Neutrophil (primary cell): ENCODE data around the gene PLSCR4.

Source experiments
- H3K27ac ChIP-seq: fragments of 200-600 bp; sonication (generic); 2 replicates; pipeline ENCODE4 v1.5.1; 2016; ENCODE audit warnings: mild to moderate bottlenecking, moderate library complexity
- H3K27me3 ChIP-seq: fragments of 200-600 bp; sonication (generic); 2 replicates; pipeline ENCODE4 v1.6.0; 2016; ENCODE audit warnings: mild to moderate bottlenecking
- H3K36me3 ChIP-seq: fragments of 200-600 bp; sonication (generic); 2 replicates; pipeline ENCODE4 v1.5.1; 2017
- H3K4me1 ChIP-seq, 2 experiments: fragments of 200-600 bp in 1 of 2; sonication (generic) in 1 of 2; 1 replicate in 1 of 2; 2 replicates in 1 of 2; pipeline versions ENCODE4 v1.5.1 to v1.6.1; 2013 to 2016; ENCODE audit warnings: low read depth in 1 of 2, low read length in 1 of 2, mild to moderate bottlenecking in 1 of 2, moderate library complexity in 1 of 2; ENCODE audit not compliant: control insufficient read depth in 1 of 2, insufficient read depth in 1 of 2
- H3K4me3 ChIP-seq, 2 experiments: fragments of 200-600 bp in 1 of 2; sonication (generic) in 1 of 2; 1 replicate in 1 of 2; 2 replicates in 1 of 2; pipeline ENCODE4 v1.5.1; 2013 to 2016; ENCODE audit warnings: low read depth in 1 of 2, low read length in 1 of 2, mild to moderate bottlenecking in 1 of 2, moderate library complexity in 1 of 2
- H3K9me3 ChIP-seq: fragments of 200-600 bp; sonication (generic); 2 replicates; pipeline ENCODE4 v1.5.1; 2016
- TF ChIP-seq, protein P1 (sequence below): fragments of 200-600 bp; sonication (generic); IDR thresholded peaks from 2 replicates; pipeline ENCODE4 v1.5.1; 2016; ENCODE audit warnings: antibody characterized with exemption

PLSCR4 gene

DNA sequence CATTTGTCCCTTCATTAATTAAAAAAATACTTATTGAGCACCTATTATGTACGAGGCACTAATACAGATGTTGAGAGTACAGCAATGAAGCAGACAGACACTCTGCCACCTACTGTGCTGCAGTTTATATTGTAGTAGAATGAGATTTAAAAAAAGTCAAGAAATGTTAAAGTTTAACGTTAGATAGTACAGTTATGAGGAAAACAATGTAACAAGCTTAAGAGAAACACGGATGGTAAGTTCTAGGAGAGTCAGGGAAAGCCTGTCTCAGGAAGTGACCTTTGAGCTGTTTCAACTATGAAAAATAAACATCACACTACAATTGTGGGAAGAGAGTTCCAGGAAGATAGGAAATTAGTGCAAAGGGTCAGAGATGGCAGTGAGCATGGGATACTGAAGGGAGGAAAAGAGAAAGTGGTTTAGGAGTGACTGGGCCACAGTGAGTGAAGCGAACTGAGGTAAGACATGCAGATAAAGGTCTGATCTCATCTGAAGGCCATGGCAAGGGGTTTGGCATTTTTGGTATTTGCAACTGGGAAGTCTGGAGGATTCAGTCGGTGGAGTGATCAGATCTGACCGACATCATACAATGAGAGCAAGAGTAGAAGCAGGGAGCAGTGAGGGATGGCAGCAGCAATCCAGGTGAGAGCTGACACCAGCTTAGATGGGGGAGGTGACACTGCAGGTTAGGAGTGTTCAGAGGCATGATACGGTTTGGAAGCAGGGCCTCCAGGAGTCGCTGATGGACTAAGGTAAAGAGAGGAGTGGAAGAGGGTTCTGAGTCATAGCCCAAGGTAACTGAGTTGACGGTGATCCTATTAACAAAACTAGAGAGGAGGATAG, 28.5 kb downstream of the PLSCR4 start:
- TF ChIP-seq, protein P1, sequence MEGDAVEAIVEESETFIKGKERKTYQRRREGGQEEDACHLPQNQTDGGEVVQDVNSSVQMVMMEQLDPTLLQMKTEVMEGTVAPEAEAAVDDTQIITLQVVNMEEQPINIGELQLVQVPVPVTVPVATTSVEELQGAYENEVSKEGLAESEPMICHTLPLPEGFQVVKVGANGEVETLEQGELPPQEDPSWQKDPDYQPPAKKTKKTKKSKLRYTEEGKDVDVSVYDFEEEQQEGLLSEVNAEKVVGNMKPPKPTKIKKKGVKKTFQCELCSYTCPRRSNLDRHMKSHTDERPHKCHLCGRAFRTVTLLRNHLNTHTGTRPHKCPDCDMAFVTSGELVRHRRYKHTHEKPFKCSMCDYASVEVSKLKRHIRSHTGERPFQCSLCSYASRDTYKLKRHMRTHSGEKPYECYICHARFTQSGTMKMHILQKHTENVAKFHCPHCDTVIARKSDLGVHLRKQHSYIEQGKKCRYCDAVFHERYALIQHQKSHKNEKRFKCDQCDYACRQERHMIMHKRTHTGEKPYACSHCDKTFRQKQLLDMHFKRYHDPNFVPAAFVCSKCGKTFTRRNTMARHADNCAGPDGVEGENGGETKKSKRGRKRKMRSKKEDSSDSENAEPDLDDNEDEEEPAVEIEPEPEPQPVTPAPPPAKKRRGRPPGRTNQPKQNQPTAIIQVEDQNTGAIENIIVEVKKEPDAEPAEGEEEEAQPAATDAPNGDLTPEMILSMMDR = no peak
- no peaks in the 10 kb centered on the region for H3K9me3 ChIP-seq
- H3K27me3 ChIP-seq = no peaks in the 10 kb centered on the region
- H3K27ac ChIP-seq = no peak overlapping the region
- no peaks in the 10 kb centered on the region for H3K36me3 ChIP-seq
- H3K4me3 ChIP-seq = no peak overlapping the region
- H3K4me1 ChIP-seq = no peaks in the 10 kb centered on the region

DNA sequence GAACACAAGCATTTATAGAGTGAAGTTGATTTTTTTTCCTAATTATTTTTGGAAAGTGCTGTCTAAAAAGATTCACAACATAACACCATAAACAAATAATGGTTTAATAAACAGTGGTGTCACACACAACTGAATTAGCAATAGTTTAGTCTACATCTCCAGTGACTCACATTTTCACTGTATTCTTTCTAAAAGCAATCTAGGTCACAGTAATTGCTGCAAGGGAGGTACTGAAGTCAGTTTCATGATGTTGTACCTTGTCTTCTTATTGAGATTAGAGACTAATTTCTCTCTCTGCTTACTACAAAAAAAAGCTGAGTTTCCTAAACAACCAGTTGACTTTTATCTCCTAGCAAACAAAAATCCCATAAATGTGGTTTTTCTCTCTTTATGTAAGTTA, 29.6 kb downstream of the PLSCR4 start:
- H3K4me1 ChIP-seq = no peaks in the 10 kb centered on the region
- H3K27ac ChIP-seq = no peak overlapping the region
- no peaks in the 10 kb centered on the region for H3K36me3 ChIP-seq
- TF ChIP-seq, protein P1 = no peak
- H3K4me3 ChIP-seq = no peak overlapping the region
- H3K9me3 ChIP-seq = no peaks in the 10 kb centered on the region
- H3K27me3 ChIP-seq = no peaks in the 10 kb centered on the region

DNA sequence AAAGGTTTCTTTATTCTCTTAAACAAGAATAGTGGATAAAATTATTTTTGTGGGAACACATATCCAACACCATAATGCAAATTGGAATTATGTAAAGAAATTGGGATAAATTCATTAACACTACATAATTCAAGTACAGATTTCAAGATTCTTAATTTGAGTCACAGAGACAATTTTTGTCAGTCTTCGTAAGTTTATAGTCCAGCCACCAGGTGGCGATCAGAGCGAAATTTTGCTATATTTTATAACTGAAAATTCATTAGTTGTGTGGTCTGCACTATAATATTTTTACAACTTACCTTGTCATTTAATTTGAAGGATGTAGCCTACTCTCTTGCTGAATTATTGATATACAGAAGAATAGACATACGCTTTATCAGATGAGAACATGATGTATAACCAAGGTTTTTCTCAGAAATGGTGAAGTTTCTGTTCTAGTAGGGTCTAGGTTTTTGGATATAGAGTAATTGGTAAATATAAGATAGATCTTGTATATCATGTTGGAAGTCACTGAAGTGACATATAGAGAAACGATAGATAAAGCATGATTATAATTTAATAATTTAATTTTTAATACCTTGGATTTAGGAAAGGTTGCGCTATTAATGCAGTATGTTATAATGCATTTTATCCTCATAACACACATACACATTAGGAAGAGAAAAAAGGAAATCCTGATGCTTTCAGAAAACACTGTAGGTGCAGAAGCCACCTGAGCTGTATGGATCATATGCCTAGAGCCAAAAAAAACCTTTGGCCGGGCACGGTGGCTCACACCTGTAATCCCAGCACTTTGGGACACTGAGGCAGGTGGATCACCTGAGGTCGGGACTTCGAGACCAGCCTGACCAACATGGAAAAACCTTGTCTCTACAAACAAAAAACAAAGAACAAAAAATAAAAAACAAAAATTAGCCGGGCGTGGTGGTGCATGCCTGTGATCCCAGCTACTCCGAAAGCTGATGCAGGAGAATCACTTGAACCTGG, 31.7 kb downstream of the PLSCR4 start:
- Histone ChIP-seq H3K27me3 (no peaks in the 10 kb centered on the region), H3K36me3 (no peaks in the 10 kb centered on the region), H3K9me3 (no peaks in the 10 kb centered on the region), H3K27ac (no peak overlapping the region), H3K4me3 (no peak overlapping the region), H3K4me1 (no peaks in the 10 kb centered on the region)
- TF ChIP-seq, protein P1 = no peak

DNA sequence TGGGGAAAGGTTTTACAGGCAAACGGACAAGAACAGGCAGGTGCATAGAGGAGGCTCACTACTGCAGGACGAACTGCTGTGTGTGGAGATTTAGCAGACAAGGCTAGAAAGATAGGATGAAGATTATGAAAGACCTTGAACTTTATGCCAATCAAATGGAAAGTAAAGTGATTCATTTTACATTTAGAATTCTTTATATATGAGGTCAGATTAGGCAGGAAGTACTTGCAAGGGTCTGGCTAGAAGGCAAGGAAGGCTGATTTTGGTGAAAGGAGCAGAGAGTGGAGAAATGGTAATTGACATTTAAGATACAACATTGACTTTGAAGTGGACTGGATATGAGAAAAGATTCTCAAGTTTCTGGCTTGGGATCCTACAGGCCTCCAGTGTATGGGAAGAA, 33.6 kb downstream of the PLSCR4 start:
- no peaks in the 10 kb centered on the region for H3K9me3 ChIP-seq
- H3K4me3 ChIP-seq = no peak overlapping the region
- H3K4me1 ChIP-seq = no peaks in the 10 kb centered on the region
- TF ChIP-seq, protein P1 = no peak
- no peaks in the 10 kb centered on the region for H3K36me3 ChIP-seq
- H3K27me3 ChIP-seq = no peaks in the 10 kb centered on the region
- no peak overlapping the region for H3K27ac ChIP-seq

DNA sequence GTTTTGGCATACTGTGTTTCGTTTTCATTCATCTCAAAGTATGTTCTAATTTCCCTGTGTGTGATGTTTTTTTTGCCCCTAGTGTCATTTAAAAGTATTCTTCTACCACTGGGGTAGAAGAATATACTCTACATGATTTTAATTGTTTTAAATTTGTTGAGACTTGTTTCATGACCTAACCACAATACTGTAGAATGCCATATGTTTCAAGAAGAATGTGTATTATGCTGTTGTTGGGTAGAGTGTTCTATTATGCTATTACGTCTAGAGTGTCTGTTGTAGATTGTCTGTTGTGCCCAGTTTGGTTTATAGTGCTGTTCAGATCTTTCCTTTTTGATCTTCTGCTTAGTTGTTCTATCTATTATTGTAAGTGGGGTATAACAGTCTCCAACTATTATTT, 36.4 kb downstream of the PLSCR4 start:
- Histone ChIP-seq H3K4me1 (no peaks in the 10 kb centered on the region), H3K36me3 (no peaks in the 10 kb centered on the region), H3K9me3 (no peaks in the 10 kb centered on the region), H3K27ac (no peak overlapping the region), H3K4me3 (no peak overlapping the region), H3K27me3 (no peaks in the 10 kb centered on the region)
- TF ChIP-seq, protein P1 = no peak
